PC-9 (cell line): ENCODE data around the gene FAT1. TPM values are rescaled to one million over a fixed set of nuclear protein-coding genes. Genes with fewer than 3 reads are reported as not detected.

Source experiments
- BruUV-seq: library from RNA; stranded (reverse); fragments of 400-500 nt; replicated peaks from 2 replicates; lab custom pipeline; 2021; lab: Mats Ljungman, UMichigan
- CTCF ChIA-PET: fragments of 300-600 bp; sonication (Branson Sonifier 250); formaldehyde crosslinking; loops from one replicate; lab custom pipeline; 2022; ENCODE audit warnings: antibody characterized with exemption; lab: Charles Lee
- POLR2A ChIA-PET: fragments of 300-600 bp; sonication (Branson Sonifier 250); formaldehyde crosslinking; loops from one replicate; lab custom pipeline; 2022; ENCODE audit warnings: antibody characterized with exemption; ENCODE audit not compliant: unreplicated experiment; lab: Charles Lee
- DNase-seq, 2 experiments: peaks; one replicate each; pipeline versions ENCODE4 v3.0.0 to v3.0.0-alpha.2; 2015 to 2022; ENCODE audit warnings: mixed read lengths in 1 of 2
- H2AFZ ChIP-seq: fragments of 200-600 bp; sonication (generic); 2 replicates; pipeline ENCODE4 v1.8.1; 2017; ENCODE audit warnings: antibody characterized with exemption
- H3F3A ChIP-seq: fragments of 200-600 bp; sonication (generic); 2 replicates; pipeline ENCODE4 v1.8.1; 2017; ENCODE audit warnings: antibody characterized with exemption, mild to moderate bottlenecking, low read depth; ENCODE audit not compliant: insufficient read depth
- H3K27ac ChIP-seq: fragments of 200-600 bp; sonication (generic); 2 replicates; pipeline ENCODE4 v1.6.1; 2016; ENCODE audit warnings: mixed run types
- H3K27me3 ChIP-seq: fragments of 200-600 bp; sonication (generic); 2 replicates; pipeline ENCODE4 v1.6.1; 2016; ENCODE audit warnings: low read depth, mixed run types; ENCODE audit not compliant: insufficient read depth
- H3K36me3 ChIP-seq: fragments of 200-600 bp; sonication (generic); 2 replicates; pipeline ENCODE4 v1.6.1; 2016; ENCODE audit warnings: low read depth, mixed run types
- H3K4me1 ChIP-seq: fragments of 200-600 bp; sonication (generic); replicated peaks from 2 replicates; pipeline ENCODE4 v1.6.1; 2016; ENCODE audit warnings: mixed run types; ENCODE audit not compliant: insufficient read depth
- H3K4me2 ChIP-seq: fragments of 200-600 bp; sonication (generic); 2 replicates; pipeline ENCODE4 v1.6.1; 2017; ENCODE audit warnings: mixed run types
- H3K4me3 ChIP-seq: fragments of 200-600 bp; sonication (generic); 2 replicates; pipeline ENCODE4 v1.6.1; 2016; ENCODE audit warnings: mixed run types
- H3K79me2 ChIP-seq: fragments of 200-600 bp; sonication (generic); 2 replicates; pipeline ENCODE4 v1.6.1; 2017; ENCODE audit warnings: low read depth, mixed run types
- H3K9me2 ChIP-seq: fragments of 200-600 bp; sonication (generic); 2 replicates; pipeline ENCODE4 v1.8.1; 2017; ENCODE audit warnings: mild to moderate bottlenecking; ENCODE audit not compliant: insufficient read depth
- H3K9me3 ChIP-seq: fragments of 200-600 bp; sonication (generic); 2 replicates; pipeline ENCODE4 v1.8.1; 2016; ENCODE audit warnings: low read depth; ENCODE audit not compliant: insufficient read depth
- H4K20me1 ChIP-seq: fragments of 200-600 bp; sonication (generic); 2 replicates; pipeline ENCODE4 v1.8.1; 2017; ENCODE audit not compliant: insufficient read depth
- CTCF ChIP-seq: fragments of 200-600 bp; sonication (generic); conservative IDR thresholded peaks from 2 replicates; pipeline ENCODE4 v1.6.1; 2017; ENCODE audit warnings: mixed run types, antibody characterized with exemption, mild to moderate bottlenecking, moderate library complexity
- EZH2 ChIP-seq: fragments of 200-600 bp; sonication (generic); IDR thresholded peaks from 2 replicates; pipeline ENCODE4 v1.8.0; 2017; ENCODE audit warnings: antibody characterized with exemption, low read depth
- intact Hi-C: fragments of 100-400 bp; cut with micrococcal nuclease; formaldehyde crosslinking; loops from one replicate; pipeline ENCODE4 v1.10.0; 2022; ENCODE audit not compliant: unreplicated experiment
- total RNA-seq: library from RNA; stranded (reverse); gene quantifications from 2 replicates; pipeline ENCODE4 v1.2.3, GENCODE V29; 2021

FAT1 gene
- total RNA-seq, 1 experiment from 2014 or later, result 73.2 TPM

GRCh38 chr4:186749611-186750281 lies 26.1 kb upstream of the FAT1 start:
- intact Hi-C loops, result no loop called here
- Histone ChIP-seq H3K79me2 (no peaks in the 10 kb centered on the region), H3K9me3 (no peaks in the 10 kb centered on the region), H3K27ac (no peak overlapping the region), H3K4me1 (no peaks in the 10 kb centered on the region), H3K36me3 (no peaks in the 10 kb centered on the region), H3F3A (no peaks in the 10 kb centered on the region), H3K9me2 (no peaks in the 10 kb centered on the region), H4K20me1 (no peaks in the 10 kb centered on the region), H2AFZ (no peak overlapping the region), H3K27me3 (no peaks in the 10 kb centered on the region), H3K4me3 (no peak overlapping the region), H3K4me2 (no peak overlapping the region)
- POLR2A ChIA-PET, result no interaction called here
- CTCF ChIA-PET, result no interaction called here
- BruUV-seq, result no TSS peak
- DNase-seq, result no peak
- TF ChIP-seq CTCF, result no peak
- no peak for TF ChIP-seq EZH2

GRCh38 chr4:186746581-186746980 lies 22.9 kb upstream of the FAT1 start:
- H3K79me2 ChIP-seq, result no peaks in the 10 kb centered on the region
- no peaks in the 10 kb centered on the region for H3K4me1 ChIP-seq
- no peak overlapping the region for H3K4me3 ChIP-seq
- no peak for TF ChIP-seq EZH2
- no peak for TF ChIP-seq CTCF
- no peaks in the 10 kb centered on the region for H3K27me3 ChIP-seq
- no peak overlapping the region for H3K27ac ChIP-seq
- no peaks in the 10 kb centered on the region for H3K9me3 ChIP-seq
- CTCF ChIA-PET, result no interaction called here
- H3F3A ChIP-seq, result no peaks in the 10 kb centered on the region
- H3K4me2 ChIP-seq, result no peak overlapping the region
- no peak for DNase-seq
- POLR2A ChIA-PET, result no interaction called here
- no peaks in the 10 kb centered on the region for H3K9me2 ChIP-seq
- BruUV-seq, result no TSS peak
- H3K36me3 ChIP-seq, result no peaks in the 10 kb centered on the region
- no peak overlapping the region for H2AFZ ChIP-seq
- no peaks in the 10 kb centered on the region for H4K20me1 ChIP-seq
- intact Hi-C loops, result no loop called here

GRCh38 chr4:186743261-186743660 lies 19.6 kb upstream of the FAT1 start:
- no peaks in the 10 kb centered on the region for H3K79me2 ChIP-seq
- no peaks in the 10 kb centered on the region for H3K9me2 ChIP-seq
- TF ChIP-seq EZH2 (no peak), CTCF (no peak)
- H2AFZ ChIP-seq, result no peak overlapping the region
- H3F3A ChIP-seq, result no peaks in the 10 kb centered on the region
- ChIA-PET CTCF (no interaction called here), POLR2A (no interaction called here)
- no peaks in the 10 kb centered on the region for H4K20me1 ChIP-seq
- DNase-seq, result no peak
- H3K27ac ChIP-seq, result no peak overlapping the region
- no peak overlapping the region for H3K4me3 ChIP-seq
- H3K4me2 ChIP-seq, result no peak overlapping the region
- no peaks in the 10 kb centered on the region for H3K4me1 ChIP-seq
- no TSS peak for BruUV-seq
- H3K36me3 ChIP-seq, result no peaks in the 10 kb centered on the region
- no peaks in the 10 kb centered on the region for H3K27me3 ChIP-seq
- intact Hi-C loops, result no loop called here
- no peaks in the 10 kb centered on the region for H3K9me3 ChIP-seq
